ENCODE measurements around the gene DVL1.

Gene DVL1

GRCh38 chr1:1340185-1340584 is 9.0 kb downstream of the DVL1 start:
- no peak for FAIRE-seq

DNA sequence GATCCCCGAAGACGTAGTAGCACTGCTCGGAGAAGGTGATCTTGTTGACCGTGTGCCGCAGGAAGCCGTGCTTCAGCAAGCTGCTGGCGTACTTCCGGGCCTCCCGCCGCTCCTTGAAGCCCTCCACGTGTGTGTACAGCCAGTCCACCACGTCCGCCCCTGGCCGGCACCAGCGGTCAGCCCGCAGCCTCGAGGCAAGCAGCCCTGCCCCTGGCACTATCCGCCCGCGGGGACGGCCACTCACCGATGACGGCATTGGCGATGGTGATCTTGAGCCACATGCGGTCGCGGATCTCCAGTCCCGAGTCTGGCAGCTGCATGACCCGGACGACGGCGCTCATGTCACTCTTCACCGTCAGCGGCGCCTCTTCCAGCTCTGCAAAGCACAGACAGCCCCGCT is 10.9 kb downstream of the DVL1 start:
- no peak for FAIRE-seq

DNA sequence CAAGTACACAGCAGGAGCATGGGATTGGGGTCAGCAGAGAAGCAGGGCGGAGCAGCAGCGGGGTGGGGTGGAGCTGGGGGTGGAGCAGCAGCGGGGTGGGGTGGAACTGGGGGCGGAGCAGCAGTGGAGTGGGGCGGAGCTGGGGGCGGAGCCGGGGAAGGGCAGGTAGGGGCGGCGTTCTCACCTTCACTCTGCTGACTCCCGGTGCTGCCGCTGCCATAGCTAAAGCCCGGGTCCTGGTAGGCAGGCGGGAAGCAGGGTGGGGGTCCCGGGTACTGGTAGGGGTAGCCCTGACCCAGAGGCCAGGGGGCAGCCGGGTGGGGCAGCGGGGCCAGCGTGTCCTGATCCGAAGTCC is 11.4 kb downstream of the DVL1 start:
- FAIRE-seq, result no peak

GRCh38 chr1:1336931-1337792 is 12.1 kb downstream of the DVL1 start:
- FAIRE-seq, result no peak

DNA sequence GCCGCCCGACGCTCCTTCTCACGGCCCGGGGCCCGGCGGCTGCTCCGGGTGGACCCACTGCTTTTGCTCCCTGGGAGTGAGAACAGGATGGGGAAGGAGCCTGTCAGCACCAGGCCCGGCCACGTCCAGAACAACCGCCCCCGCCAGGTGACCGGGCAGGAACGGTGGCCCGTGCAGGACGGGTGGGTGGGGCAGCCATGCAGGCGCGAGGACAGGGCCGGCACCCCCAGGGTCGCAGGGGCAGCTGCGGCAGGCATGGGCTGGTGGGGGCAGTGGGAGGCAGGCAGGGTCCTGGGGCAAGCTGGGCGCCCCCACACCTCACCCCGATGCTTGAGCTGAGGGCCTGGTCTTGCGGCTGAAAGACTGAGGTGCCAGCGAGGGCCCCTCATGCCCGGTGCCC is 12.8 kb downstream of the DVL1 start:
- no peak for FAIRE-seq

DNA sequence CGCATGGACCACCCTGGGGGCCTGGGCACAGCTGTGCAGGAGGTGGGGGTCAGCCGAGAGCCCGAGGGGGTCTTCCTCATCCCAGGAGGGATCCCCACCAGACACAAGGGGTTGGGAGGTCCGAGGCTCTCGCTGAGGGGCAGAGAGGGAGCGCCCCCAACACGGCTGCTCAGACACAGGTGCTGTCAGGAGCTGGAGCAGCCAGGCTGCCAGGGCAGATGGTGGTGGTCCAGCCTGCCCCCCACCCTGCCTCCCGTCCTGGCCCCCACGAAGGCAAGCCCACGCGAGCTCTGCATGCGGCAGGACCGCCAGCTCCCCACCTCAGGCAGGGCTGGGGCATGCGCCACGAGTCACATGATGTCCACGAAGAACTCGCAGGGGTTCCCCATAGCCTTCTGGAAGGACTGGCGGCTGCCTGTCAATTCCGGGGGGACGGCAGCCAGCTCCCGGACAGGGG is 13.4 kb downstream of the DVL1 start:
- no peak for FAIRE-seq

- no peak for FAIRE-seq
Measured at GRCh38 chr1:1335283-1335682, 13.9 kb downstream of the DVL1 start.

GRCh38 chr1:1334835-1335234 is 14.4 kb downstream of the DVL1 start:
- no peak for FAIRE-seq

DNA sequence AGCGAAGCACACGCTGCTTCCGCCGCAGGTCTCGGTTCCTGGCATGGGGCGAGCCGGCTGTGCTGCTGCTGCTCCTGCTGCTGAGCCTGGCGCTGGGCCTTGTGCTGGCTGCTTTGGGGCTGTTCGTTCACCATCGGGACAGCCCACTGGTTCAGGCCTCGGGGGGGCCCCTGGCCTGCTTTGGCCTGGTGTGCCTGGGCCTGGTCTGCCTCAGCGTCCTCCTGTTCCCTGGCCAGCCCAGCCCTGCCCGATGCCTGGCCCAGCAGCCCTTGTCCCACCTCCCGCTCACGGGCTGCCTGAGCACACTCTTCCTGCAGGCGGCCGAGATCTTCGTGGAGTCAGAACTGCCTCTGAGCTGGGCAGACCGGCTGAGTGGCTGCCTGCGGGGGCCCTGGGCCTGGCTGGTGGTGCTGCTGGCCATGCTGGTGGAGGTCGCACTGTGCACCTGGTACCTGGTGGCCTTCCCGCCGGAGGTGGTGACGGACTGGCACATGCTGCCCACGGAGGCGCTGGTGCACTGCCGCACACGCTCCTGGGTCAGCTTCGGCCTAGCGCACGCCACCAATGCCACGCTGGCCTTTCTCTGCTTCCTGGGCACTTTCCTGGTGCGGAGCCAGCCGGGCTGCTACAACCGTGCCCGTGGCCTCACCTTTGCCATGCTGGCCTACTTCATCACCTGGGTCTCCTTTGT is 15.5 kb downstream of the DVL1 start:
- FAIRE-seq, result no peak

GRCh38 chr1:1332774-1333480 is 16.3 kb downstream of the DVL1 start:
- no peak for FAIRE-seq

- no peak for FAIRE-seq
Measured at GRCh38 chr1:1332031-1332755, 17.0 kb downstream of the DVL1 start.

DNA sequence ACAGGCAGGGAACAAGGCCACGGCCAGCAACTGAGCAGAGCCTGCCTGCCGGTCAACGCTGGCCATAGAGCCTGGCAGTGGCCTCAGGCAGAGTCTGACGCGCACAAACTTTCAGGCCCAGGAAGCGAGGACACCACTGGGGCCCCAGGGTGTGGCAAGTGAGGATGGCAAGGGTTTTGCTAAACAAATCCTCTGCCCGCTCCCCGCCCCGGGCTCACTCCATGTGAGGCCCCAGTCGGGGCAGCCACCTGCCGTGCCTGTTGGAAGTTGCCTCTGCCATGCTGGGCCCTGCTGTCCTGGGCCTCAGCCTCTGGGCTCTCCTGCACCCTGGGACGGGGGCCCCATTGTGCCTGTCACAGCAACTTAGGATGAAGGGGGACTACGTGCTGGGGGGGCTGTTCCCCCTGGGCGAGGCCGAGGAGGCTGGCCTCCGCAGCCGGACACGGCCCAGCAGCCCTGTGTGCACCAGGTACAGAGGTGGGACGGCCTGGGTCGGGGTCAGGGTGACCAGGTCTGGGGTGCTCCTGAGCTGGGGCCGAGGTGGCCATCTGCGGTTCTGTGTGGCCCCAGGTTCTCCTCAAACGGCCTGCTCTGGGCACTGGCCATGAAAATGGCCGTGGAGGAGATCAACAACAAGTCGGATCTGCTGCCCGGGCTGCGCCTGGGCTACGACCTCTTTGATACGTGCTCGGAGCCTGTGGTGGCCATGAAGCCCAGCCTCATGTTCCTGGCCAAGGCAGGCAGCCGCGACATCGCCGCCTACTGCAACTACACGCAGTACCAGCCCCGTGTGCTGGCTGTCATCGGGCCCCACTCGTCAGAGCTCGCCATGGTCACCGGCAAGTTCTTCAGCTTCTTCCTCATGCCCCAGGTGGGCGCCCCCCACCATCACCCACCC is 17.9 kb downstream of the DVL1 start, which contains the start of gene TAS1R3:
Gene TAS1R3, plus strand, starts transcription at position 213 of the 898 bp plus-strand sequence. Its CDS starts 66 bp downstream, at position 279.
- FAIRE-seq, result no peak

GRCh38 chr1:1330366-1331067 is 18.7 kb downstream of the DVL1 start:
- no peak for FAIRE-seq

DNA sequence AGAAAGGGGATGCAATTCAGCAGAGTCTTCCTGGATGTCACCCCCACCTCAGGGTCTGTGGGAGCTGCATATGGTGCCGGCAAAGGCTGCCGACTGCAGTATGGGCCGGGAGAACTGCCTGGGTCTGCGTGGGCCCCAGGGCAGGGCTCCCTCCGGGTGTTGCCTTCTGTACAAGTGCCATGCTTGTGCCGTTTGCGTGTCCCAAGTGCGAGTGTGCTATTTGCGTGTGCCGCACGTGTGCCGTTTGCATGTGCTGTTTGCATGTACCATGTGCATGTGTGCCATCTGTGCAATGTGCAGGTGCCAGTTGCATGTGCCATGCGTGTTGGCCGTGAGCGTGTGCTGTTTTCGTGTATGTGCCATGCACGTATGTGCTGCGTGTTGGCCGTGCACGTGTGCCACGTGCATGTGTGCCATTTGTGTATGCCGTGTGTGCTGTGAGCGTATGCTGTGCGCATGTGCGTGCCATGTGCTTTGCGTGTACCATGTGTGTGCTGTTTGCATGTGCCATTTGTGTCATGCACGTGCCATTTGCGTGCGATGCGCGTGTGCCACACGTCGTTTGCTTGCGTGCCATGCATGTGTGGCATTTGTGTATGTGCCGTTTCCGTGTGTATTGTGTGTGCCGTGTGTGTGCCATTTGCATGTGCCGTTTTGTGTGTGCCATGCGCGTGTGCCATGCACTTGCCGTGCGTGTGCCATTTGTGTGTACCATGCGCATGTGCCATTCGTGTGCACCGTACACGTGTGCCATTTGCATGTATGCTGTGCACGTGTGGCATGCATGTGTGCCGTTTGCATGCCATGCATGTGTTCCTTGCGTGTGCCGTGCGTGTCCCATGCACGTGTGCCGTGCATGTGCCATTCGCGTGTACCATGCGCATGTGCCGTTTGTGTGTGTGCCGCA is 19.7 kb downstream of the DVL1 start:
- FAIRE-seq, result no peak

DNA sequence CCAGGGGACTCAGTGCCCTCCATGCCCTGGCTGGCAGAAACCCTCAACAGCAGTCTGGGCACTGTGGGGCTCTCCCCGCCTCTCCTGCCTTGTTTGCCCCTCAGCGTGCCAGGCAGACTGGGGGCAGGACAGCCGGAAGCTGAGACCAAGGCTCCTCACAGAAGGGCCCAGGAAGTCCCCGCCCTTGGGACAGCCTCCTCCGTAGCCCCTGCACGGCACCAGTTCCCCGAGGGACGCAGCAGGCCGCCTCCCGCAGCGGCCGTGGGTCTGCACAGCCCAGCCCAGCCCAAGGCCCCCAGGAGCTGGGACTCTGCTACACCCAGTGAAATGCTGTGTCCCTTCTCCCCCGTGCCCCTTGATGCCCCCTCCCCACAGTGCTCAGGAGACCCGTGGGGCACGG is 21.0 kb downstream of the DVL1 start:
- FAIRE-seq, result no peak

GRCh38 chr1:1327291-1327690 is 21.9 kb downstream of the DVL1 start:
- no peak for FAIRE-seq

GRCh38 chr1:1326075-1326605 is 23.1 kb downstream of the DVL1 start:
- no peak for FAIRE-seq

DNA sequence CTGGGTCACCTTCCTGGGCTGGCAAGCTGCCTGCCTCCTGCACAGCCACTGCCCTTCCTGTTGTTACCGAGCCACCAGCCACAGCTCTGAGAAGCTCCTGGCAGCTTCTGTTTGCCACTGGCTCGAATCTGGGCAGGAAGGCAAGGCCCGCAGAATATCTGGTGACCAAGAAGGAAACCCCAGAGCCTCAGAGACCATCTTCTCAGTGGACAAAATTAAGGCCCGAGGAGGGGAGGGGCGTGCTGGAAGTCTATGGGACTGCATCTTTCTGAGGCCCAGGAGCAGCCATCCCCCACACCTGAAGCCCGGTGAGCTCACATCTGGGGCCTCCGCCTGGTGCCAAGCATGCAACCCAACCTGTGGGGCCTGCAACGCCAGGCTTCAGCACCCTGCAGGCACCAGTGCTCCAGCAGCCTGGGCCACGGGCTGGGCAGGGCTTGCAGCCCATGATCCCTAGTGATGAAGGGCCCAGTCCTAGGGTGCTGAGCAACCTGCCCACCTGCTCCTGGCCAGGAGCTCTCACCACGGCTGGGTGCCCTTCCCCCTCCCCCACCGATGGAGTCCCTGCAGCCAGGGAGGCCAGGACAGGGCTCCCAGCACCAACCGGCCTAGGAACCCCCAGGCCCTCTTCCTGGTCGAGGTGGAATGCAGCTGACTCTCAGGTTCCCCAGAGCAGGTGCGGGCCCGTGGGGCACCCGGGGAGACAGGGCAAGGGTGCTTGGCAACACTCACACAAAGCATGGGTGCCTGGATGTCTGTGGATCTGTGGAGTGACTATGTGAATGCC is 23.7 kb downstream of the DVL1 start:
- no peak for FAIRE-seq
